ENCODE measurements around the gene PHLDB2. TPM values are rescaled to one million over a fixed set of nuclear protein-coding genes. Genes with fewer than 3 reads are reported as not detected.
A peak's percentile ranks its signal among the peaks of the same experiment; 100 is the strongest.

PHLDB2 gene
- polyA plus RNA-seq, 1 donor (not counting 4 experiments of a cell fraction or from before 2014, with no cell fraction given): 150 TPM

- peaks cover 28 to 50% of the 10 kb centered on the region in 2 experiments for H3K36me3 ChIP-seq (ENCODE audit: control insufficient read depth in 2 of 2, extremely low read depth in 1 of 2, insufficient read depth in 2 of 2, low read length in 2 of 2)
- no peak overlapping the region for H3K4me2 ChIP-seq (ENCODE audit: control insufficient read depth, extremely low read depth, insufficient read depth, low read depth, low read length)
- H3K9ac ChIP-seq (ENCODE audit: control insufficient read depth, extremely low read depth, insufficient read depth, low read length): no peak overlapping the region
- DNase-seq (ENCODE audit: low read depth, low spot score) (no peak), FAIRE-seq (no peak)
- dilution Hi-C loops (cut with MboI; ENCODE audit: extremely low pct_ligation_motif_present, low sequenced_read_pairs): no loop called here
- H3K4me3 ChIP-seq (ENCODE audit: control insufficient read depth in 2 of 3, extremely low read depth in 1 of 3, insufficient read depth in 2 of 3, low read depth in 1 of 3, low read length in 3 of 3): no peak overlapping the region
- H3K9me1 ChIP-seq (ENCODE audit: control insufficient read depth, extremely low read depth, insufficient read depth, low read length): no peaks in the 10 kb centered on the region
- H3K27ac ChIP-seq (ENCODE audit: control insufficient read depth, insufficient read depth, low read length): no peak overlapping the region
- H3K9me3 ChIP-seq (ENCODE audit: control insufficient read depth, low read depth, low read length): no peaks in the 10 kb centered on the region
- H3K27me3 ChIP-seq (ENCODE audit: control insufficient read depth, extremely low read depth, insufficient read depth, low read length): no peaks in the 10 kb centered on the region
- H2AFZ ChIP-seq (ENCODE audit: control insufficient read depth, low read length): no peak overlapping the region
- H3K79me2 ChIP-seq (ENCODE audit: control insufficient read depth, insufficient read depth, low read length): no peaks in the 10 kb centered on the region
- H3K4me1 ChIP-seq (ENCODE audit: control insufficient read depth, extremely low read depth, insufficient read depth, low read length): no peaks in the 10 kb centered on the region
- H4K20me1 ChIP-seq (ENCODE audit: control insufficient read depth, extremely low read depth, insufficient read depth, low read length): no peaks in the 10 kb centered on the region
- TF ChIP-seq EZH2 (IDR thresholded peaks at IDR 0.05; ENCODE audit: low read length) (no peak), CTCF (optimal IDR thresholded peaks at IDR 0.05 in 1 of 3, IDR thresholded peaks at IDR 0.05 in 1 of 3, conservative IDR thresholded peaks at IDR 0.05 in 1 of 3; ENCODE audit: extremely low read depth in 1 of 3, insufficient read depth in 2 of 3, low read length in 3 of 3) (no peak)
Observed at GRCh38 chr3:111956449-111956848, 97.4 kb downstream of the PHLDB2 start.

GRCh38 chr3:111956995-111957734 is 98.1 kb downstream of the PHLDB2 start:
- Histone ChIP-seq H3K36me3 (ENCODE audit: control insufficient read depth in 2 of 2, extremely low read depth in 1 of 2, insufficient read depth in 2 of 2, low read length in 2 of 2) (peaks cover 26 to 51% of the 10 kb centered on the region in 2 experiments), H3K4me3 (ENCODE audit: control insufficient read depth in 2 of 3, extremely low read depth in 1 of 3, insufficient read depth in 2 of 3, low read depth in 1 of 3, low read length in 3 of 3) (no peak overlapping the region), H3K9me3 (ENCODE audit: control insufficient read depth, low read depth, low read length) (no peaks in the 10 kb centered on the region), H3K4me1 (ENCODE audit: control insufficient read depth, extremely low read depth, insufficient read depth, low read length) (no peaks in the 10 kb centered on the region), H3K9me1 (ENCODE audit: control insufficient read depth, extremely low read depth, insufficient read depth, low read length) (no peaks in the 10 kb centered on the region), H3K4me2 (ENCODE audit: control insufficient read depth, extremely low read depth, insufficient read depth, low read depth, low read length) (no peak overlapping the region), H3K79me2 (ENCODE audit: control insufficient read depth, insufficient read depth, low read length) (no peaks in the 10 kb centered on the region), H4K20me1 (ENCODE audit: control insufficient read depth, extremely low read depth, insufficient read depth, low read length) (no peaks in the 10 kb centered on the region), H3K27me3 (ENCODE audit: control insufficient read depth, extremely low read depth, insufficient read depth, low read length) (no peaks in the 10 kb centered on the region), H3K9ac (ENCODE audit: control insufficient read depth, extremely low read depth, insufficient read depth, low read length) (no peak overlapping the region), H3K27ac (ENCODE audit: control insufficient read depth, insufficient read depth, low read length) (no peak overlapping the region), H2AFZ (ENCODE audit: control insufficient read depth, low read length) (no peak overlapping the region)
- FAIRE-seq: peak; percentile 44
- TF ChIP-seq CTCF (optimal IDR thresholded peaks at IDR 0.05 in 1 of 3, IDR thresholded peaks at IDR 0.05 in 1 of 3, conservative IDR thresholded peaks at IDR 0.05 in 1 of 3; ENCODE audit: extremely low read depth in 1 of 3, insufficient read depth in 2 of 3, low read length in 3 of 3): no peak
- TF ChIP-seq EZH2 (IDR thresholded peaks at IDR 0.05; ENCODE audit: low read length): no peak
- dilution Hi-C loops (cut with MboI; ENCODE audit: extremely low pct_ligation_motif_present, low sequenced_read_pairs): no loop called here
- no peak for DNase-seq (ENCODE audit: low read depth, low spot score)

All from keratinocyte (primary cell).